ENCODE data around the gene PPP4R3B.

DNA sequence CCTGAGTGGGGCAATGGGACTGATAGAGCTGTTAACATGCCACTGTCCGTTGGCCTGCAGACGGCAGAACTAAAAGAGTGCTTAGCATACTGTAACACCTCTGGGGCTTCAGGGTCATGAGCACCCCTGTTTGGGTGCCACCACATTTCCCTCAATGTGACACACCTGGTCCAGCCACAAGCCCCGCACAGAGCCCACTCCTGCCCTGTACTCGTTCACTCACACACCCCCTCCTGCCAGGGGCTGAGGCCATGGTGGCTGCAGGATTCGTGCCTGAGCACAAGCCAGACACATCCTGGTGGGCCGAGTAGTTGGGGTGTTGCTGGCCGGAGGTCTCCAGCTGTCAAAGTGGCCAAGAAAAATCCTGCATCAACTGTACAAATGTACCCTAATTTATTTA lies 4.4 kb upstream of the PPP4R3B start:
- no peak for TF ChIP-seq POLR2A (IDR thresholded peaks at IDR 0.05)
- TF ChIP-seq, protein P1, sequence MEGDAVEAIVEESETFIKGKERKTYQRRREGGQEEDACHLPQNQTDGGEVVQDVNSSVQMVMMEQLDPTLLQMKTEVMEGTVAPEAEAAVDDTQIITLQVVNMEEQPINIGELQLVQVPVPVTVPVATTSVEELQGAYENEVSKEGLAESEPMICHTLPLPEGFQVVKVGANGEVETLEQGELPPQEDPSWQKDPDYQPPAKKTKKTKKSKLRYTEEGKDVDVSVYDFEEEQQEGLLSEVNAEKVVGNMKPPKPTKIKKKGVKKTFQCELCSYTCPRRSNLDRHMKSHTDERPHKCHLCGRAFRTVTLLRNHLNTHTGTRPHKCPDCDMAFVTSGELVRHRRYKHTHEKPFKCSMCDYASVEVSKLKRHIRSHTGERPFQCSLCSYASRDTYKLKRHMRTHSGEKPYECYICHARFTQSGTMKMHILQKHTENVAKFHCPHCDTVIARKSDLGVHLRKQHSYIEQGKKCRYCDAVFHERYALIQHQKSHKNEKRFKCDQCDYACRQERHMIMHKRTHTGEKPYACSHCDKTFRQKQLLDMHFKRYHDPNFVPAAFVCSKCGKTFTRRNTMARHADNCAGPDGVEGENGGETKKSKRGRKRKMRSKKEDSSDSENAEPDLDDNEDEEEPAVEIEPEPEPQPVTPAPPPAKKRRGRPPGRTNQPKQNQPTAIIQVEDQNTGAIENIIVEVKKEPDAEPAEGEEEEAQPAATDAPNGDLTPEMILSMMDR (IDR thresholded peaks at IDR 0.05): no peak
